HCEC 1CT (cell line): Measurements from ENCODE around the gene TSPYL2.
A peak's percentile ranks its signal among the peaks of the same experiment; 100 is the strongest.

Experiments used
- DNase-seq: peaks from one replicate; pipeline ENCODE4 v3.0.0-alpha.2; 2017

The TSPYL2 gene

DNA sequence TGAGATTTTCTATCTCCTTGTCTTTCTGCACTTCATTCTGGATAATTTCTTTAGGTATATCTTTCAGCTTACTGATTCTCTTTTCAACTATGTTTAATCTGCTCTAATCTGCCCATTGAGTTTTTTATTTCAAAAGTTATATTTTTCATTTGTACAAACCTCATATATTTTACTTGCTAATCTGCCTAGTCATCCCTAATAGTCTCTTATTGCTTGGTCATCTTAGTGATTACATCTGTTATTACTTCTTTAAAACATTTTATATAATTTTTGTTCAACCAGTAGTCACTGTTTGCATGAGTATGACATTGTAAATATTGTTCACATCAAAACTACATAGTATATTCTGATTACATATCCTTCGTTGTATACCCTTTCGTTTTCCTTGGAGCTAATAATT, 44.2 kb downstream of the TSPYL2 start:
- DNase-seq, result no peak

DNA sequence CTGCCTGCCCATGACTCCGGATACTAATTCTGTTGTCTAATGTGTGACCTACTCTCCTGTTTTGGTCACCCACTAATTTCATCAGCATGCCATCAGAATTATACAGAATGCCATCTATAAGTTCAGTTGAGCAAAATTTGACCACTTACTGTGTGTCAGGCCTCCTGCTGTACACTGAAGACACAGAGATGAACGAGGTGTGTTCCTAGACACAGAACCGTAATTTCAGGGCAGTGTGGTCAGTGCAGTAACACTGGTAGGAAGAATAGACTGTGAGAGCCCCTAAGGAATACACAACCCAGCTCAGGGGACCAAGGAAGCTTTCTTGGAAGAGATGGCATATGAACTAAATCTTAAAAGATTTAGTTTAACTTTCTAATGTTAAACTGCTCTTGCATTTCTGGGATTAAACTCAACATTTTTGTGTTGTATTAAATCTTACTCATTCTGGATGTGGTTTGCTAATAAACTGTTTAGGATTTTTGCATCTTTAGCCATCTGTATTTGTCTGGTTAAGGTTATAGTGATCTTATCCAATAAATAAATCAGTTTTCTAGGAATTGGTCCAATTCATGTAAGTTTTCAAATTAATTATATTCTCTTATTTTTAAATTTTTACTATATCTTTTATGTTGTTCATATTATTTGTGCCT, 46.1 kb downstream of the TSPYL2 start:
- peak; percentile 52 for DNase-seq

DNA sequence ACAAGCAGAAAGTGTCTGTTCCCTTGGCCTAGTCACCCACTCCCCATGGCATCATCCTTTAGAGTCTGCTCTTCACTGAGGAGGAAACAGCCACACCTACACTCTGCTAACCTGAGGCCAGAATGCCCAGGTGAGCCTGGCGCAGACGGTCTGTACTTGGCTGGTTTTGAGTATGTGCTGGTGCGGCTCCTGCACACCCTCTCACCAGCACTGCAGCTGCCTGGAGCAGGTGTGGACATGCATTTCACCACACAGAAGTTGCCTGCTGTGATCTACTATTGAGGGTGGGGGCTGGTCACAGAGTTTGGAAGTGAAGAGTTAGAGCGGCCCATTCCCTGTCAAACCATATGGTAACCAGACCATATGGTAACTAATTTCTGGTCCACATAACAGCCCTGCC, 51.2 kb downstream of the TSPYL2 start:
- DNase-seq, result no peak

DNA sequence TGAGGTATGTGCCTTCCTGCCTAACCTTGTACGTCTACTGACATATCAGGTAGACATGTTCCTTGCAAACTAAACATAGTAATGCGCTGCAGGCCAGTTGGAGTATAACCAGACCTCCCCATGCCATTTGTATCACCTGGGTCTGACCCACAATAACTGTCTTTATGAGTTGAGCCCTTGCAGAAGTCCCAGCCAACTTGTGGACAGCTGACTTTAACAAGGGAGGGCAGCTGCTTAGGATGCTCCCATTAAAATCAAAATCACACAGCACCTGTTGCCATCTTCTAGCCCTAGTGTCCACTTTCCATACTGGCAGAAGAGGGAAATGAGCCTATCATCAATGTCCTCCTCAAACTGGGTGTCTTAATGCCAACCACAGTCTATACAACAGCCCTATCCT, 53.4 kb downstream of the TSPYL2 start:
- no peak for DNase-seq
